A549 treated with ZK216348 at 1 μM for 4 hours (cell line): ENCODE measurements around the gene OR12D2. TPM values are rescaled to one million over a fixed set of nuclear protein-coding genes. Genes with fewer than 3 reads are reported as not detected.

Source experiments
- total RNA-seq: library from RNA; stranded (reverse); fragments of 200-300 nt; extraction: Qiagen RNA extraction; gene quantifications from 5 replicates; pipeline ENCODE4 v1.2.3, GENCODE V29; 2022; ENCODE audit warnings: low read depth

The OR12D2 gene, protein sequence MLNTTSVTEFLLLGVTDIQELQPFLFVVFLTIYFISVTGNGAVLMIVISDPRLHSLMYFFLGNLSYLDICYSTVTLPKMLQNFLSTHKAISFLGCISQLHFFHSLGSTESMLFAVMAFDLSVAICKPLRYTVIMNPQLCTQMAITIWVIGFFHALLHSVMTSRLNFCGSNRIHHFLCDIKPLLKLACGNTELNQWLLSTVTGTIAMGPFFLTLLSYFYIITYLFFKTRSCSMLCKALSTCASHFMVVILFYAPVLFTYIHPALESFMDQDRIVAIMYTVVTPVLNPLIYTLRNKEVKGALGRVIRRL
- not detected in 5 replicates for total RNA-seq

DNA sequence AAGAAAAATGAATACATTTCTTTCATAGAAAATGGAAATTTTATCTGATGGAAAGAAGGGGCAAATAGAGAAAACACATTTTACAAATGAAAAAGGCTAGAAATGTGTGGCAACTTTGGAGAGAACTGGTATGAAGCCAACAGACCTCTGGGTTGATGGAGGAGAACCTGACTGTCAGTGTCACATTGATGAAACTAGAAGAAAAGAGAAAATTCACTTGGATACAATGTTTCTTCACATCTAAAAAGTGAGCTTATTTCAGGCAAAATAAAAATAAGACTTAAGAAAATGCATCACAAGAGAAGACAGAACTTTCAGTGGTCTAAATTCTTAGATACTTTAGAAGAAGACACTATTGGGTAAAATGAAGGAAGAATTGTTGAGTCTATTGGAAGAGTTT is at the start of gene OR12D2:
Gene OR12D2, plus strand, starts transcription at position 301 of the 400 bp plus-strand sequence. CDS start 1,069 bp downstream, outside the sequence.

DNA sequence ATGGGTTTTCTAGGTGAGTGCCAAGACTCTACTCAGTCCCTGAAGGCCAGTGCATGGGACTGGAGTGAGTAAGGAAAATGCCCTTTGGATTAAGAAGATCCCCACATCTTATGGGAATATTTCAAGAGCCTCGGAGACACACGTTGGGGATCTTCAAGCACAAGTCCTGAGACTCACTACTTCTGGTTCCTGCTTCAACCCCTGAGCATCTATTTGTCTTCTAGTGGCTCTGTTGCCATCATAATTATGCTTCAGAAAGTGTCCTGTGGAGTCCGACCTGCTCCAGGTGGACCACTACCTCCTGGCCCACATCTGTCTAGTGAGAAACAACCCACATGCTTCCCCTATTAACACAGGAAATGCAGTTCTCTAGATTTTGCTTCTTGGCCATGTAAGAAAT is 26.7 kb upstream of the OR12D2 start, which contains the start of gene OR5V1:
Gene OR5V1, minus strand, starts transcription at position 101 of the 400 bp plus-strand sequence. CDS start 12,670 bp downstream, outside the sequence.

GRCh38 chr6:29375191-29375590 is 20.2 kb upstream of the OR12D2 start, which contains the start of gene OR12D3:
OR12D3 (minus strand) TSS chr6:29375291; CDS start chr6:29375287, 4 bp downstream.

DNA sequence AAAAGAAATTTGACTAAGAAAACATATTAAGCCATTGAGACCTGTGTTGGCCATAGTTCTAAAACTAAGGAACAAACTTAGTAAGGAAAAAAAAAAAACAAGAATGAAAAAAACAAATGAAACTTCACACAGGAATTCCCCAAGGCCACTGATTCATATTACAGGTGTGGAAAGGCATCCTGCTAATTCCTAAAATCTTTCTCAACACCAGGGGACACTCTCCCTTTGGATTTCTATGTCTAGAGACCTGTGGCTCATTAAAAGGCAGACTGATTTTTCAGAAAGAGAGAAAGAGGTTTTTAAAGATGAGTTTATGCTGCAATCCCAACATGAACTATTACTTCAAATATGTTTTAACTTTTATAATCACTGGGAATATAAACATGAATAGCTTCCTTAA is 19.2 kb downstream of the OR12D2 start, which contains the start of gene OR12D1:
Gene OR12D1, plus strand, starts transcription at position 341 of the 400 bp plus-strand sequence.

DNA sequence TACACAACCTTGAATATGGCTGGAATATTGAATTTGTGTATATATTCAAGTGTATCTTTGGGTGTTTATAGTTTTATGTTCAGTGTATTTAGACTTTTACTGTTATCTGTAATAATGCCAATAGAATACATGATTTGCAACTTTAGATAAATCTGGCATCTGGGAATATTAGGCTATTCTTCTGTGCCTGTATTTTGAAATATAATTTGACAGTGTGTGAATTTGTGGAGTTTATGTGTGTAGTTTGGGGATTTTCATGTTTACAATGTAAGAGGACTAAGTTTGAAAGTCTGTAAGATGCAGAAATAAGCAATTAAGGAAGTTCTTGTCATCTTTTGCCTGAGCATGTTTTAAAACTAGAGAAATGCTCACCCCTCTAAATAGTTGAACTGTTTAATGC is 43.6 kb downstream of the OR12D2 start, which contains the start of gene OR10C1:
Gene OR10C1, plus strand, starts transcription at position 301 of the 400 bp plus-strand sequence. CDS start 710 bp downstream, outside the sequence.

Other genes with a start within 250 kb of the OR12D2 start
- not detected in 5 replicates for gene OR2J2, start 224.7 kb upstream of the OR12D2 start, total RNA-seq
- gene OR14J1, start 93.9 kb upstream of the OR12D2 start, total RNA-seq = not detected in 5 replicates
- not detected in 5 replicates for gene OR5V1, start 26.8 kb upstream of the OR12D2 start, total RNA-seq
- not detected in 5 replicates for gene OR12D3, start 20.3 kb upstream of the OR12D2 start, total RNA-seq
- gene OR12D1, start 19.3 kb downstream of the OR12D2 start, total RNA-seq = not detected in 5 replicates
- gene OR10C1, start 43.7 kb downstream of the OR12D2 start, total RNA-seq = not detected in 5 replicates
- gene OR11A1, start 61.4 kb downstream of the OR12D2 start, total RNA-seq = not detected in 5 replicates
- not detected in 5 replicates for gene OR2H1, start 61.5 kb downstream of the OR12D2 start, total RNA-seq
- not detected in 5 replicates for gene MAS1L, start 92.3 kb downstream of the OR12D2 start, total RNA-seq
- gene UBD, start 164.1 kb downstream of the OR12D2 start, total RNA-seq = 0.35 to 0.74 TPM (median 0.53 TPM) in 5 replicates
- not detected in 5 replicates for gene OR2H2, start 189.5 kb downstream of the OR12D2 start, total RNA-seq
- 3.7 to 8.2 TPM (median 5.7 TPM) in 5 replicates for gene GABBR1, start 237.6 kb downstream of the OR12D2 start, total RNA-seq